Dendritic cell treated with granulocyte-macrophage colony-stimulating factor and Interleukin-4, amounts not matched to agents 40 ng/mL and 50 ng/mL, for 4 days (primary cell): Measurements from ENCODE around the gene COL5A1.
"Not testable (repeated sequence)": the region's sequence is repeated elsewhere in the genome, so short reads cannot be mapped to it uniquely, and the experiment has no call there.

Source experiments
- H3K27ac Mint-ChIP-seq: one replicate; pipeline ENCODE4 v1.8.0; 2022; ENCODE audit warnings: mild to moderate bottlenecking, mixed read lengths
- H3K27me3 Mint-ChIP-seq: one replicate; pipeline ENCODE4 v1.8.0; 2022; ENCODE audit warnings: mild to moderate bottlenecking, mixed read lengths
- H3K36me3 Mint-ChIP-seq: one replicate; pipeline ENCODE4 v1.8.0; 2022; ENCODE audit warnings: low read depth, mixed read lengths
- H3K4me1 Mint-ChIP-seq: one replicate; pipeline ENCODE4 v1.8.0; 2022; ENCODE audit warnings: low read depth, mixed read lengths
- H3K4me3 Mint-ChIP-seq: one replicate; pipeline ENCODE4 v1.8.0; 2022; ENCODE audit warnings: mild to moderate bottlenecking, moderate library complexity, mixed read lengths
- H3K9me3 Mint-ChIP-seq: one replicate; pipeline ENCODE4 v1.8.0; 2022; ENCODE audit warnings: mixed read lengths
- intact Hi-C: fragments of 100-400 bp; cut with micrococcal nuclease; formaldehyde crosslinking; loops from one replicate; pipeline ENCODE4 v1.15.0; 2022

Gene COL5A1

GRCh38 chr9:134657666-134658377 is 16.2 kb downstream of the COL5A1 start:
- H3K9me3 Mint-ChIP-seq: peaks cover 15% of the 10 kb centered on the region
- no peak overlapping the region for H3K4me3 Mint-ChIP-seq
- H3K27me3 Mint-ChIP-seq: peaks cover 4% of the 10 kb centered on the region
- H3K27ac Mint-ChIP-seq: no peak overlapping the region
- H3K36me3 Mint-ChIP-seq: no peaks in the 10 kb centered on the region
- intact Hi-C loops: no loop called here
- H3K4me1 Mint-ChIP-seq: no peaks in the 10 kb centered on the region

- no peaks in the 10 kb centered on the region for H3K4me1 Mint-ChIP-seq
- H3K4me3 Mint-ChIP-seq: no peak overlapping the region
- no peaks in the 10 kb centered on the region for H3K36me3 Mint-ChIP-seq
- H3K9me3 Mint-ChIP-seq: peaks cover 15% of the 10 kb centered on the region
- intact Hi-C loops: no loop called here
- no peak overlapping the region for H3K27ac Mint-ChIP-seq
- peaks cover 4% of the 10 kb centered on the region for H3K27me3 Mint-ChIP-seq
Observed at GRCh38 chr9:134658378-134658955, 16.9 kb downstream of the COL5A1 start.

GRCh38 chr9:134659688-134660131 is 18.1 kb downstream of the COL5A1 start:
- H3K27me3 Mint-ChIP-seq: peaks cover 4% of the 10 kb centered on the region
- no peak overlapping the region for H3K27ac Mint-ChIP-seq
- H3K36me3 Mint-ChIP-seq: no peaks in the 10 kb centered on the region
- no peak overlapping the region for H3K4me3 Mint-ChIP-seq
- intact Hi-C loops: no loop called here
- no peaks in the 10 kb centered on the region for H3K4me1 Mint-ChIP-seq
- peaks cover 15% of the 10 kb centered on the region for H3K9me3 Mint-ChIP-seq

- Mint-ChIP-seq H3K36me3 (no peaks in the 10 kb centered on the region), H3K27ac (no peak overlapping the region), H3K27me3 (peaks cover 4% of the 10 kb centered on the region), H3K4me1 (no peaks in the 10 kb centered on the region), H3K9me3 (peaks cover 15% of the 10 kb centered on the region), H3K4me3 (no peak overlapping the region)
- intact Hi-C loops: no loop called here
Observed at GRCh38 chr9:134660407-134660806, 18.8 kb downstream of the COL5A1 start.

GRCh38 chr9:134661299-134661698 is 19.7 kb downstream of the COL5A1 start:
- Mint-ChIP-seq H3K36me3 (no peaks in the 10 kb centered on the region), H3K4me3 (no peak overlapping the region), H3K9me3 (peaks cover 15% of the 10 kb centered on the region), H3K27me3 (peaks cover 5% of the 10 kb centered on the region), H3K4me1 (no peaks in the 10 kb centered on the region), H3K27ac (no peak overlapping the region)
- intact Hi-C loops: no loop called here

GRCh38 chr9:134661791-134662142 is 20.2 kb downstream of the COL5A1 start:
- peaks cover 15% of the 10 kb centered on the region for H3K9me3 Mint-ChIP-seq
- intact Hi-C loops: no loop called here

GRCh38 chr9:134662143-134662876 is 20.7 kb downstream of the COL5A1 start:
- H3K36me3 Mint-ChIP-seq: no peaks in the 10 kb centered on the region
- H3K4me3 Mint-ChIP-seq: no peak overlapping the region
- H3K9me3 Mint-ChIP-seq: peaks cover 15% of the 10 kb centered on the region
- H3K27ac Mint-ChIP-seq: no peak overlapping the region
- peaks cover 12% of the 10 kb centered on the region for H3K27me3 Mint-ChIP-seq
- intact Hi-C loops: no loop called here
- H3K4me1 Mint-ChIP-seq: no peaks in the 10 kb centered on the region

More at GRCh38 chr9:134661791-134662142, 20.2 kb downstream of the COL5A1 start:
- no peaks in the 10 kb centered on the region for H3K4me1 Mint-ChIP-seq
- H3K27me3 Mint-ChIP-seq: peaks cover 10% of the 10 kb centered on the region
- no peak overlapping the region for H3K27ac Mint-ChIP-seq
- H3K4me3 Mint-ChIP-seq: no peak overlapping the region
- H3K36me3 Mint-ChIP-seq: no peaks in the 10 kb centered on the region

GRCh38 chr9:134663084-134663483 is 21.5 kb downstream of the COL5A1 start:
- H3K27me3 Mint-ChIP-seq: peaks cover 19% of the 10 kb centered on the region
- no peak overlapping the region for H3K4me3 Mint-ChIP-seq
- peaks cover 15% of the 10 kb centered on the region for H3K9me3 Mint-ChIP-seq
- intact Hi-C loops: no loop called here
- no peak overlapping the region for H3K27ac Mint-ChIP-seq
- H3K4me1 Mint-ChIP-seq: no peaks in the 10 kb centered on the region
- H3K36me3 Mint-ChIP-seq: no peaks in the 10 kb centered on the region

- H3K36me3 Mint-ChIP-seq: no peaks in the 10 kb centered on the region
- H3K27me3 Mint-ChIP-seq: peaks cover 23% of the 10 kb centered on the region
- intact Hi-C loops: no loop called here
- no peaks in the 10 kb centered on the region for H3K4me1 Mint-ChIP-seq
- peaks cover 15% of the 10 kb centered on the region for H3K9me3 Mint-ChIP-seq
- H3K27ac Mint-ChIP-seq: no peak overlapping the region
- no peak overlapping the region for H3K4me3 Mint-ChIP-seq
Observed at GRCh38 chr9:134663753-134664415, 22.3 kb downstream of the COL5A1 start.

- intact Hi-C loops: no loop called here
- Mint-ChIP-seq H3K36me3 (no peaks in the 10 kb centered on the region), H3K9me3 (peaks cover 15% of the 10 kb centered on the region), H3K4me1 (no peaks in the 10 kb centered on the region), H3K4me3 (no peak overlapping the region), H3K27ac (no peak overlapping the region), H3K27me3 (peaks cover 24% of the 10 kb centered on the region)
Observed at GRCh38 chr9:134664446-134664845, 22.8 kb downstream of the COL5A1 start.

- H3K27ac Mint-ChIP-seq: no peak overlapping the region
- H3K27me3 Mint-ChIP-seq: peaks cover 24% of the 10 kb centered on the region
- no peaks in the 10 kb centered on the region for H3K36me3 Mint-ChIP-seq
- H3K4me3 Mint-ChIP-seq: no peak overlapping the region
- intact Hi-C loops: no loop called here
- H3K9me3 Mint-ChIP-seq: peaks cover 6% of the 10 kb centered on the region
- no peaks in the 10 kb centered on the region for H3K4me1 Mint-ChIP-seq
Observed at GRCh38 chr9:134666208-134666607, 24.6 kb downstream of the COL5A1 start.

- no peaks in the 10 kb centered on the region for H3K4me1 Mint-ChIP-seq
- no peak overlapping the region for H3K4me3 Mint-ChIP-seq
- no peak overlapping the region for H3K27ac Mint-ChIP-seq
- peaks cover 22% of the 10 kb centered on the region for H3K27me3 Mint-ChIP-seq
- intact Hi-C loops: no loop called here
- H3K9me3 Mint-ChIP-seq: no peaks in the 10 kb centered on the region
- no peaks in the 10 kb centered on the region for H3K36me3 Mint-ChIP-seq
Observed at GRCh38 chr9:134666831-134667230, 25.2 kb downstream of the COL5A1 start.

- intact Hi-C loops, H3K9me3 Mint-ChIP-seq, H3K4me1 Mint-ChIP-seq, H3K27ac Mint-ChIP-seq, H3K4me3 Mint-ChIP-seq, H3K36me3 Mint-ChIP-seq: not testable (repeated sequence)
- peaks cover 20% of the 10 kb centered on the region for H3K27me3 Mint-ChIP-seq
Observed at GRCh38 chr9:134668977-134669376, 27.4 kb downstream of the COL5A1 start.

GRCh38 chr9:134669399-134669955 is 27.9 kb downstream of the COL5A1 start:
- intact Hi-C loops: no loop called here
- H3K4me1 Mint-ChIP-seq: no peaks in the 10 kb centered on the region
- no peak overlapping the region for H3K4me3 Mint-ChIP-seq
- no peaks in the 10 kb centered on the region for H3K36me3 Mint-ChIP-seq
- H3K27ac Mint-ChIP-seq: no peak overlapping the region
- H3K27me3 Mint-ChIP-seq: peaks cover 22% of the 10 kb centered on the region
- H3K9me3 Mint-ChIP-seq: no peaks in the 10 kb centered on the region
